Measurements from ENCODE around the gene SH3GL2. TPM values are rescaled to one million over a fixed set of nuclear protein-coding genes. Genes with fewer than 3 reads are reported as not detected.

SH3GL2 gene
- total RNA-seq, 3 donors from 2014 or later (not counting 1 experiment from before 2014, with no cell fraction given), result not detected

GRCh38 chr9:17636349-17636748 lies 57.5 kb downstream of the SH3GL2 start:
- Mint-ChIP-seq H3K27me3 (ENCODE audit: low read depth in 2 of 2) (no peaks in the 10 kb centered on the region), H3K4me1 (no peaks in the 10 kb centered on the region), H3K27ac (no peak overlapping the region), H3K9me3 (peaks cover 3% of the 10 kb centered on the region in 2 donors), H3K4me3 (no peak overlapping the region), H3K36me3 (no peaks in the 10 kb centered on the region)
- Histone ChIP-seq H3K4me1 (ENCODE audit: control insufficient read depth, insufficient read depth, low read length) (no peaks in the 10 kb centered on the region), H3K9me3 (ENCODE audit: control insufficient read depth, insufficient read depth, low read length) (no peaks in the 10 kb centered on the region), H3K27me3 (ENCODE audit: control insufficient read depth, insufficient read depth, low read length) (no peaks in the 10 kb centered on the region), H3K4me3 (ENCODE audit: low read length) (no peak overlapping the region), H3K27ac (ENCODE audit: low read length) (no peak overlapping the region), H3K36me3 (ENCODE audit: control insufficient read depth, insufficient read depth, low read length) (no peaks in the 10 kb centered on the region)
- 82% methylated on average over 2 of the region's 2 CpGs for WGBS (ENCODE audit: insufficient coverage)
- intact Hi-C loops (cut with micrococcal nuclease), result no loop called here
- ATAC-seq, result no peak
- DNase-seq, result no peak
- no peak for TF ChIP-seq CTCF (IDR thresholded peaks at IDR 0.05)

GRCh38 chr9:17636821-17637220 lies 58.0 kb downstream of the SH3GL2 start:
- no peak for DNase-seq
- no peaks in the 10 kb centered on the region for H3K36me3 ChIP-seq (ENCODE audit: control insufficient read depth, insufficient read depth, low read length)
- no peak for ATAC-seq
- no peaks in the 10 kb centered on the region for H3K4me1 ChIP-seq (ENCODE audit: control insufficient read depth, insufficient read depth, low read length)
- Mint-ChIP-seq H3K36me3 (no peaks in the 10 kb centered on the region), H3K9me3 (peaks cover 3% of the 10 kb centered on the region in 2 donors), H3K4me1 (no peaks in the 10 kb centered on the region), H3K27me3 (ENCODE audit: low read depth in 2 of 2) (no peaks in the 10 kb centered on the region), H3K27ac (no peak overlapping the region), H3K4me3 (no peak overlapping the region)
- H3K9me3 ChIP-seq (ENCODE audit: control insufficient read depth, insufficient read depth, low read length), result no peaks in the 10 kb centered on the region
- no peak for TF ChIP-seq CTCF (IDR thresholded peaks at IDR 0.05)
- WGBS (ENCODE audit: insufficient coverage), result no CpG with 5 or more reads among the region's 1 CpG
- no peak overlapping the region for H3K4me3 ChIP-seq (ENCODE audit: low read length)
- intact Hi-C loops (cut with micrococcal nuclease), result no loop called here
- H3K27ac ChIP-seq (ENCODE audit: low read length), result no peak overlapping the region
- H3K27me3 ChIP-seq (ENCODE audit: control insufficient read depth, insufficient read depth, low read length), result no peaks in the 10 kb centered on the region

DNA sequence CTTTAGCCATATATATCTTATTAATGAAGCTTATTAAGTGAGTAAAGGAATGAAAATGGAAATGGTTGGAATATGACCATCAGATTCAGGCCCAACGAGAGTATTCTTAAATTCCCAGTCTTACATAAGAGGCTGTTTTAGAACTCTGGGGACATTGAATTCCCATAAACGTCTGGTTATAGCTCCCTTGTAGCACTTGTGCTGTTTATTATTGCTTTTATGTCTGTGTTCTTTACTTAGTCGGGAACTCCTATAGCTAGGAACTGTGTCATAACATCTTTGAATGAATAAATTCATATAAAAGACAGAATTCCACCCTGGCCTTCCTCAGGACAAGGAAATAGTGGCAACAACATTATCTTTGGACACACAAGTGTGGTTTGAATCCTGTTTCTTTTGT lies 58.4 kb downstream of the SH3GL2 start:
- no peak for TF ChIP-seq CTCF (IDR thresholded peaks at IDR 0.05)
- Mint-ChIP-seq H3K4me3 (no peak overlapping the region), H3K9me3 (peaks cover 3% of the 10 kb centered on the region in 2 donors), H3K4me1 (no peaks in the 10 kb centered on the region), H3K27ac (no peak overlapping the region), H3K27me3 (ENCODE audit: low read depth in 2 of 2) (no peaks in the 10 kb centered on the region), H3K36me3 (no peaks in the 10 kb centered on the region)
- Histone ChIP-seq H3K4me3 (ENCODE audit: low read length) (no peak overlapping the region), H3K27me3 (ENCODE audit: control insufficient read depth, insufficient read depth, low read length) (no peaks in the 10 kb centered on the region), H3K4me1 (ENCODE audit: control insufficient read depth, insufficient read depth, low read length) (no peaks in the 10 kb centered on the region), H3K36me3 (ENCODE audit: control insufficient read depth, insufficient read depth, low read length) (no peaks in the 10 kb centered on the region), H3K27ac (ENCODE audit: low read length) (no peak overlapping the region), H3K9me3 (ENCODE audit: control insufficient read depth, insufficient read depth, low read length) (no peaks in the 10 kb centered on the region)
- WGBS (ENCODE audit: insufficient coverage), result 68% methylated on average over 3 of the region's 3 CpGs
- intact Hi-C loops (cut with micrococcal nuclease), result no loop called here
- DNase-seq (no peak), ATAC-seq (no peak)

DNA sequence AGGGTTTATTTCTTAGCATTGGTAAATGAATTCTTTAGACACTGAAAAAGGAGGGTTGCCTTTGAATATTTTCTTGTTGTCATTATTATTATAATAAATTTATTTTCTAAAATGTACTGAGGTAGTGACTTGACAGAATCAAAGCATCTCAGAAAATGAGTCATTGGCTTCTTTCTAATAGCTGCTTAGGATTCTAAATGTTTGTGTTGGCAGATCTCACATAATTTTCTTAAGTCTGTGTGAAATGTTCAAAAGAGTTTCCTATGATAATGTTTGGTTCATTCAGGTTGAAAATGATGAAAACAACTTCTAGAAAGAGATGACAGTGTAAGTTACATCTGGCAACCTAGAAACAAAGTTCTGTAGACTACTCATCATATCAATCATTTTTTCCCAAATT lies 69.7 kb downstream of the SH3GL2 start:
- Histone ChIP-seq H3K4me3 (ENCODE audit: low read length) (no peak overlapping the region), H3K27ac (ENCODE audit: low read length) (no peak overlapping the region), H3K4me1 (ENCODE audit: control insufficient read depth, insufficient read depth, low read length) (no peaks in the 10 kb centered on the region), H3K27me3 (ENCODE audit: control insufficient read depth, insufficient read depth, low read length) (no peaks in the 10 kb centered on the region), H3K9me3 (ENCODE audit: control insufficient read depth, insufficient read depth, low read length) (peaks cover 2% of the 10 kb centered on the region), H3K36me3 (ENCODE audit: control insufficient read depth, insufficient read depth, low read length) (no peaks in the 10 kb centered on the region)
- ATAC-seq (no peak), DNase-seq (no peak)
- Mint-ChIP-seq H3K27me3 (ENCODE audit: low read depth in 2 of 2) (no peaks in the 10 kb centered on the region), H3K36me3 (no peaks in the 10 kb centered on the region), H3K27ac (no peak overlapping the region), H3K9me3 (peaks cover 12 to 20% of the 10 kb centered on the region in 2 donors), H3K4me3 (no peak overlapping the region), H3K4me1 (no peaks in the 10 kb centered on the region)
- intact Hi-C loops (cut with micrococcal nuclease), result no loop called here
- no peak for TF ChIP-seq CTCF (IDR thresholded peaks at IDR 0.05)

Data from natural killer cell (primary cell).